HG02763 (cell line): ENCODE measurements around the gene PLBD2.

ENCODE experiments used
- ATAC-seq: cut with Tn5 transposase; IDR thresholded peaks from one replicate; pipeline ENCODE4 v1.9.1; 2021; ENCODE audit warnings: mild to moderate bottlenecking, moderate library complexity; ENCODE audit not compliant: unreplicated experiment

Gene PLBD2

GRCh38 chr12:113413488-113413939 is 55.1 kb downstream of the PLBD2 start:
- ATAC-seq, result no peak

- ATAC-seq, result no peak
These were observed 56.2 kb downstream of the PLBD2 start for GRCh38 chr12:113414519-113415038.

- no peak for ATAC-seq
These were observed 57.8 kb downstream of the PLBD2 start for GRCh38 chr12:113416091-113416754.

DNA sequence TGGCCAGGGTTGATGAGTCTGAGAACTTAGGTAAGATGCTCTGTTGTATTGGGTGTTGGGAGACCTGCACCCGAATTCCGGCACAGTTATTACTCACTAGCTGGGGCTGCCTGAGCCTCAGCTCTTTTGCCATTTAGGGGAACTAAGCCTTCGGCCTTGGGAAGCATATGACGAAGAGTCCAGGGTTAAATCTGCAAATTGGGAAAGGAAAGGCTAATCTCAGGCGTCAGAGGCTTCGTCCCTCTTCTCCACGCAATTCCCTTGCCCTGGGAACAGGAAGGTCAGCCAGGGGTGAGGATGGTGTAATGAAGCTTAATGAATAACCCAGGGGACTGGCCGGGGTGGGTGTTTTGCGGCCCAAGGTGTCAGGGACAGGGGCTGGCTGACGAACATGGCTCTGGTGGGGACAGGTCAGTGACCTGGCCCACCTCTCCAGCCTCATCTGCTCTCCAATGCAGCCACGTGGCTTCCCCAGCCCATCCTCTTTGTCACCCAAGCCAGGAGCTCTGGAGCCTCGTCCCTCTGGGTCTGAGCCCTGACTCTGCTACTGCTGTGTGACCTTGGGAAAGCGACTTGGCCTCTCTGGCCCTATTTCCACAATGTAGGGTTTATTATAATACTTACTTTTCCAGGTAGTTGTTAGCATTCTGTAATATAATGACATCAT is 60.0 kb downstream of the PLBD2 start:
- no peak for ATAC-seq

DNA sequence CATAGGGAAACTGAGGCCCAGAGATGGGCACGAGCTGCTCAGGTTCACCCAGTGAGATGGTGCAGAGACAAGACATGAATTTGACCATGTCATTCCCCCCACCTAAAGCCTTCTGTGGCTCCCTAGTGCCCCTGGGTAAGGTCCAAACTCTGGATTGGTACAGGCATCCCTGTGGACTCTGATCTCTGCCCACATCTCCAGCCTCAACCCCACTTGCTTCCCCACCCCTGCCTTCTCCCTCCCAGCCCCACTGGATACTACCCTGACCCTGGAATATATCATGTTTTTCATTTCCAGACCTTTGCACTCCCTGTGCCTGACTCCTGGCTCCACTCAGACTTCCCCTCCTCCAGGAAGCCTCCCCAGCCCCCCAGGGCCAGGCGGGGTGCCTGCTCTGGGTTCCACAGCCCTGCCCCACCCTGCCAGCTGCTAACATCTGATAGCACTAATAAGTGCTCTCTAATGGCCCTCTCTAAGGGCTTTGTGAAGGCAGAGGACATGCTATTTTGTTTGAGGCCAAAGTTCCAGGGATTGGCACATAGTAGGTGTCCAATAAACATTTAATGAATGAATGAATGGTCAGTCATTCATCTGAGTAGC is 62.7 kb downstream of the PLBD2 start:
- ATAC-seq, result no peak

GRCh38 chr12:113422030-113422885 is 63.9 kb downstream of the PLBD2 start, which contains the start of gene SDSL:
SDSL (plus strand) TSS chr12:113422380; CDS start chr12:113427983, 5,603 bp downstream.
- ATAC-seq, result peak; percentile 85

DNA sequence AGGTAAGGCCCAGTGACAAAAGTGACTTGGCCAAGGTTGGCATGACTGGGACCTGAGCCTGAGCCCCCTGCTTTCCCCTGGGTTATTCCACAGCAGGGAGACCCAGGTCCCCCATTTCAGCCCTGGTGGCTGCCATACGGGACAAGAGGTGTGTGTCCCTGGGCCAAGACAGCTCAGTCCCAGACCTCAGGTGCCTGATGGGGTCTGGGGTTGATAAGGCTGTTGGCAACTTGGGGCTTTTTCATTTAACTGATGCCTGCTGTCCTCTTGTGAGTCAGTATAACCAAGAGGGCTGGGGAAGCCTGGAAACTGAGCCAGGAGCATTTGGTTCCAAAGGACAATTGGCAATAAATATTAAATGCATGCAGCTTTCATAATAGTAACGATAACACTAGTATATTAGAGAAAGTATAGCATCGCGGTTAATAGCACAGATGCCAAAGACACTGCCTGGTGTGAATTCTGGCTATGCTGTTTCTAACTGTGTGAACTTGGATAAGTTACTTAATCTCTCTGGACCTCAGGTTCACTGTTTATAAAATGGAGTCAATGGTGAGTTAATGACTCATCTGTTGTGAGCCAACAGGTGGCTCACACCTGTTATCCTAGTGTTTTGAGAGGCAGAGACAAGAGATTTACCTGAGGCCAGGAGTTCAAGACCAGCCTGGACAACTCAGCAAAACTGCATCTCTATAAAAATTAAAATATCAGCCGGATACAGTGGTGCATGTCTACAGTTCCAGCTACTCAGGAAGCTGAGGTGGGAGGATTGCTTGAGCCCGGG is 64.7 kb downstream of the PLBD2 start:
- no peak for ATAC-seq

DNA sequence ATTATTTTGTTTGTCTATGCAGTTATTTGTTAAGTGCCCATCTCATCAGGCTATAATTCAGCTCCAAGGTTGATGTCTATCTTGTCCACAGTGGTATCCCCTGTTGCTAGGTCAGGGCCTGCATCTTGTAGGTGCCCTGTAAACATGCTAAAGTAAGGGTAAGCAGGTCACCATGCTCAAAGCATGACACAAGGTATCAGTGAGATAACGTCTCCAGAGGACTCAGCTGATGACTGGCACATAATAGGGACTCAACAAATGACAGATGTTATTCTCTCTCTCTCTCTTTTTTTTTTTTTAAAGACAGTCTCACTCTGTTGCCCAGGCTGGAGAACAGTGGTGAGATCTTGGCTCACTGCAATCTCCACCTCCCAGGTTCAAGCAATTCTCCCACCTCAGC is 66.1 kb downstream of the PLBD2 start:
- ATAC-seq, result no peak

DNA sequence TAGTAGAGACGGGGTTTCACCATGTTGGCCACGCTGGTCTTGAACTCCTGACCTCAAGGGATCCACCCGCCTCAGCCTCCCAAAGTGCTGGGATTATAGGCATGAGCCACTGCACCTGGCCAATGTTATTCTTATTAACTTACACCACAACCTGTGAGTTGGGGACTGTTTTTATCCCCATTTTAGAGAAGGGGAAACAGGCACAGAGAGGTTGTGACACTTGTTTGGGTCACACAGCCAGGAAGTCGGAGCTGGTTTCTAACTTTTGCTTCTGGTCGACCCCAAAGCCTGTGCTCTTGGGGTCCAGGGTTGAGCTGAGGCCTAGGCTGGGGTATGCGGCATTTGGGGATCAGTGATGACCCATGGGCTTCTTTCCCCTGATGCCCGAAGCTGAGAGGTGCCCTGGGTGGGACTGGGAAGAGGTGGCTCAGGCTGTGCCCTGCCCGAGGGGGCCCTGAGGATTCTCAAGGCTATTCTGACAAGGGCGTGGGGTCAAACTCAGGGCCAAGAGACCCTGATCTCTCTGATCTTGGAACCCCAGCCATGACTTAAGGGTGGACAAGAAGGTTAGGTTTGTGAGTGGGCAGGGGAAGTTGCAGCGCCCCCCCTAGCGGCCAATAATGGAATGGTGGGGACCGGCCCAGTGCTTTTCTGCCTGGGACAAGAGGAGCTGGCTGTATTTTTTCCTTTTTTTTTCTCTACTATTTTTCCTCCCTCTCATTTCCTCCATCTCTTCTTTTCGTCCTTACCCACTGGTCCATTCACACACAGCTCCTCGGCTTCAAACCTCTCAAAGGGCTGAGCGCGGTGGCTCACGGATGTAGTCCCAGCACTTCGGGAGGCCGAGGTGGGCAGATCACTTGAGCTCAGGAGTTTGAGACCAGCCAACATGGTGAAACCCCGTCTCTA is 66.8 kb downstream of the PLBD2 start:
- ATAC-seq, result no peak

- ATAC-seq, result no peak
These were observed 67.6 kb downstream of the PLBD2 start for GRCh38 chr12:113425960-113426453.

DNA sequence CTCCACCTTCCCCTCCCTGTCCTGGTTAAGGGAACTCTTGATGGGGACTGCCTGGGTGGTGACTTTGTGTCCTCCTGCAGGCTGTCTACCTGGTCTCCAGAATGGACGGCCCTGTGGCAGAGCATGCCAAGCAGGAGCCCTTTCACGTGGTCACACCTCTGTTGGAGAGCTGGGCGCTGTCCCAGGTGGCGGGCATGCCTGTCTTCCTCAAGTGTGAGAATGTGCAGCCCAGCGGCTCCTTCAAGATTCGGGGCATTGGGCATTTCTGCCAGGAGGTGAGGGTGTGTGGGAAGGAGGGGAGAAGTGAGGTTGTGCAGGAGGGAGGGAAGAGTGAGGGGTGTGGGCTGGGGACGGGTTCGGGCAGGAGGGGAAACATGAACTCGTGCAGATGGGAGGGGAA is 69.5 kb downstream of the PLBD2 start:
- ATAC-seq, result no peak

DNA sequence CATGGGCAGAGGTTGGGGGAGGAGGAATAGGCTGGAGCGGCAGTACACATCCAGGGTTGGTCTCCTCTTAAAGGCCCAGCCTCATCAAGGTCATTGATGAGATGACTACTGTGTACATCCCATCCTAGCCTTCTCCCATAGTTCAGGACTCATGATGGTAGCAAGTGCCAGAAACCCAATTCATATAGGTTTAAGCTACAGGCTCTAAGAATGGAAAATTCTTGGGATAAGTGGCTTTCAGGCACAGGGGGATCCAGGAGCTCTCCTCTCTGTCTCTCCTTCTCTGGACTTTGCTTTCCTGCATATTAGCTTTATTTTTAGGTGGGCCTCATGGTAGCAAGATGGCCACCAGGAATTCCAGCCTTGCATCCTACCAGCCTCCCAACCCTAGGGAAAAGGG is 70.1 kb downstream of the PLBD2 start:
- no peak for ATAC-seq

DNA sequence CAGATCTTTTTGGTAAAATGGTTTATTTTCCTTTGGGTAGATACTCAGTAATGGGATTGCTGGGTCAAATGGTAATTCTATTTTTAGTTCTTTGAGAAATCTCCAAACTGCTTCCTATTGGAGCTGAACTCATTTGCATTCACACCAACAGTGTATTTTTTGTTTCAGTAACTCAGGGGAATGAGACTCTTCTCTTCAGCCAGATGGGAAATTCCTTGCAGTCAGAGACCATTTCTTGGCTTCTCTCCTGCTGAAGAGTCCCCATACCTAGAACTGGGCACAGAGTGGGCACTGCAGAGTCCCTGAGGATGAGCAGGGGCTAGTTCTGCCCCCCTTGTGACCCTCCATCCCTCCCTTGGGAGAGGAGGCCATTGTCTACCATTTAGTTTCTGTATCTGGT is 74.6 kb downstream of the PLBD2 start:
- no peak for ATAC-seq

DNA sequence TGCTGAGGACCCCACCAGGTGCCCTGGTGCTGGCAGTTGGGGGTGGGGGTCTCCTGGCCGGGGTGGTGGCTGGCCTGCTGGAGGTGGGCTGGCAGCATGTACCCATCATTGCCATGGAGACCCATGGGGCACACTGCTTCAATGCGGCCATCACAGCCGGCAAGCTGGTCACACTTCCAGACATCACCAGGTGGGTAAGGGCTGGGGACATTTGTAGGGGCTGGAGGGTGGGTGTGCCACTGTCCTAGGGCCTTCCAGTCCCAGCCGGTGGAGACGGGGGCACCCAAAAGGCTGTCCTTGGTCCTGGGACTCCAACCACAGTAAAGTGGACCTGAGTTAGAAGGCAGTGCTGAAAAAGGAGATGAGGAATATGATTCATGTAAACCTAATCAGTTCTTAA is 77.0 kb downstream of the PLBD2 start:
- no peak for ATAC-seq

DNA sequence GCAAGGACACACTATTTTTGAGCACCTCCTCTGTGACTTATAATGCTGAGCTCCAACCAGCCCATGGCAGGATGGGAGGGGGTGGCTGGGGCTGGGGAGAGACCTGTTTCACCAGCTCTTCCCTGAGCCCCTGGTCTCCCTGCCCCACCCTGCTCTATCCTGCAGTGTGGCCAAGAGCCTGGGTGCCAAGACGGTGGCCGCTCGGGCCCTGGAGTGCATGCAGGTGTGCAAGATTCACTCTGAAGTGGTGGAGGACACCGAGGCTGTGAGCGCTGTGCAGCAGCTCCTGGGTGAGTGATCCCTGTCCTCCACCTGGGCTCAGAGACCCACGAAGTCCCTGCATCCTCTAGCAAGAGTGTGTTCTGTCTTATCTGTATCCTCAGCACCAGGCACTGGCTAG is 78.2 kb downstream of the PLBD2 start:
- no peak for ATAC-seq

GRCh38 chr12:113436993-113437728 is 78.8 kb downstream of the PLBD2 start:
- ATAC-seq, result no peak

DNA sequence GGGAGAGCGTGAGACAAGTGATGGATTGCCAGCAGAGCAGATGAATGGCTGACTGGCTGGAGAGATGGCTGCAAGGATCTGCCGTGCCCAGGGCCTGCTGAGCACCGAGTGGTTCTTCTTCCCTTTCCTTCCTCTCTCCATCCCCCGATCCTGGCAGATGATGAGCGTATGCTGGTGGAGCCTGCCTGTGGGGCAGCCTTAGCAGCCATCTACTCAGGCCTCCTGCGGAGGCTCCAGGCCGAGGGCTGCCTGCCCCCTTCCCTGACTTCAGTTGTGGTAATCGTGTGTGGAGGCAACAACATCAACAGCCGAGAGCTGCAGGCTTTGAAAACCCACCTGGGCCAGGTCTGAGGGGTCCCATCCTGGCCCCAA is 79.3 kb downstream of the PLBD2 start:
- ATAC-seq, result no peak

GRCh38 chr12:113438523-113439300 is 80.3 kb downstream of the PLBD2 start:
- no peak for ATAC-seq
